Neural progenitor cell (in vitro differentiated cells): ENCODE measurements around the gene CHST8. TPM values are rescaled to one million over a fixed set of nuclear protein-coding genes. Genes with fewer than 3 reads are reported as not detected.

Experiments used
- DNase-seq: peaks from one replicate; pipeline ENCODE4 v3.0.0-alpha.2; 2016; ENCODE audit warnings: low spot score
- H2AFZ ChIP-seq: fragments of 200-600 bp; sonication (generic); replicated peaks from 2 replicates; pipeline ENCODE4 v1.6.1; 2016; ENCODE audit warnings: antibody characterized with exemption
- H3F3A ChIP-seq: fragments of 200-600 bp; sonication (generic); 2 replicates; pipeline ENCODE4 v1.6.1; 2016; ENCODE audit warnings: antibody characterized with exemption, low read depth
- H3K27ac ChIP-seq: fragments of 200-600 bp; sonication (generic); 2 replicates; pipeline ENCODE4 v1.5.1; 2016; ENCODE audit warnings: mild to moderate bottlenecking
- H3K27me3 ChIP-seq: fragments of 200-600 bp; sonication (generic); 2 replicates; pipeline ENCODE4 v1.6.1; 2016; ENCODE audit warnings: mild to moderate bottlenecking, moderate library complexity
- H3K36me3 ChIP-seq: fragments of 200-600 bp; sonication (generic); 2 replicates; pipeline ENCODE4 v1.5.1; 2016
- H3K4me1 ChIP-seq: fragments of 200-600 bp; sonication (generic); 2 replicates; pipeline ENCODE4 v1.6.1; 2016; ENCODE audit warnings: mixed run types
- H3K4me2 ChIP-seq: fragments of 200-600 bp; sonication (generic); 2 replicates; pipeline ENCODE4 v1.6.1; 2016
- H3K4me3 ChIP-seq: fragments of 200-600 bp; sonication (generic); 2 replicates; pipeline ENCODE4 v1.5.1; 2016
- H3K79me2 ChIP-seq: fragments of 200-600 bp; sonication (generic); 2 replicates; pipeline ENCODE4 v1.6.1; 2016; ENCODE audit warnings: low read depth
- H3K9ac ChIP-seq: fragments of 200-600 bp; sonication (generic); 2 replicates; pipeline ENCODE4 v1.6.1; 2016
- H3K9me3 ChIP-seq: fragments of 200-600 bp; sonication (generic); 2 replicates; pipeline ENCODE4 v1.5.1; 2016; ENCODE audit warnings: low read depth
- H4K20me1 ChIP-seq: fragments of 200-600 bp; sonication (generic); 2 replicates; pipeline ENCODE4 v1.6.1; 2016; ENCODE audit warnings: low read depth
- H3K27ac Mint-ChIP-seq: 3 replicates; pipeline ENCODE4 v1.8.0; 2021; ENCODE audit warnings: mixed read lengths
- H3K27me3 Mint-ChIP-seq: 2 replicates; pipeline ENCODE4 v1.8.0; 2022; ENCODE audit warnings: low read depth, mild to moderate bottlenecking, inconsistent platforms, moderate library complexity, mixed read lengths; ENCODE audit not compliant: insufficient read depth
- H3K36me3 Mint-ChIP-seq: 3 replicates; pipeline ENCODE4 v1.8.0; 2021; ENCODE audit warnings: mixed read lengths
- H3K4me1 Mint-ChIP-seq: 3 replicates; pipeline ENCODE4 v1.8.0; 2021; ENCODE audit warnings: mixed read lengths
- H3K4me3 Mint-ChIP-seq: 3 replicates; pipeline ENCODE4 v1.8.0; 2021; ENCODE audit warnings: mild to moderate bottlenecking, moderate library complexity, mixed read lengths
- H3K9me3 Mint-ChIP-seq: 3 replicates; pipeline ENCODE4 v1.8.0; 2020; ENCODE audit warnings: mixed read lengths
- CTCF ChIP-seq: fragments of 200-600 bp; sonication (generic); IDR thresholded peaks from 2 replicates; pipeline ENCODE4 v1.5.1; 2017; ENCODE audit warnings: antibody characterized with exemption, mild to moderate bottlenecking
- EZH2 ChIP-seq: fragments of 200-600 bp; sonication (generic); IDR thresholded peaks from 2 replicates; pipeline ENCODE4 v1.6.1; 2017; ENCODE audit warnings: antibody characterized with exemption, mild to moderate bottlenecking, moderate library complexity
- EZH2phosphoT487 ChIP-seq: fragments of 200-600 bp; sonication (generic); IDR thresholded peaks from 2 replicates; pipeline ENCODE4 v1.6.1; 2017; ENCODE audit warnings: antibody characterized with exemption
- total RNA-seq: library from RNA; depleted of rRNA; stranded (reverse); fragments of >200 nt; gene quantifications from 2 replicates; pipeline ENCODE4 v1.2.3, GENCODE V29; 2015; ENCODE audit warnings: low replicate concordance

CHST8 gene
- total RNA-seq, 1 donor from 2014 or later: 0.92 TPM

- Histone ChIP-seq H3F3A (no peaks in the 10 kb centered on the region), H3K4me1 (no peaks in the 10 kb centered on the region), H2AFZ (no peak overlapping the region), H3K36me3 (no peaks in the 10 kb centered on the region), H3K27ac (no peak overlapping the region), H3K9me3 (no peaks in the 10 kb centered on the region), H3K27me3 (no peaks in the 10 kb centered on the region), H3K79me2 (no peaks in the 10 kb centered on the region), H3K4me3 (no peak overlapping the region), H4K20me1 (peaks cover 17% of the 10 kb centered on the region), H3K9ac (no peak overlapping the region), H3K4me2 (no peak overlapping the region)
- no peak overlapping the region for H3K4me3 Mint-ChIP-seq
- DNase-seq: no peak
- no peaks in the 10 kb centered on the region for H3K36me3 Mint-ChIP-seq
- peaks cover 13% of the 10 kb centered on the region for H3K27me3 Mint-ChIP-seq
- peaks cover 6% of the 10 kb centered on the region for H3K4me1 Mint-ChIP-seq
- H3K27ac Mint-ChIP-seq: no peak overlapping the region
- H3K9me3 Mint-ChIP-seq: peaks cover 3% of the 10 kb centered on the region
- TF ChIP-seq EZH2phosphoT487 (no peak), EZH2 (no peak), CTCF (no peak)
These were observed 52.4 kb downstream of the CHST8 start for GRCh38 chr19:33673996-33674625.

- Mint-ChIP-seq H3K9me3 (peaks cover 3% of the 10 kb centered on the region), H3K4me3 (no peak overlapping the region), H3K4me1 (peaks cover 6% of the 10 kb centered on the region), H3K27ac (no peak overlapping the region), H3K36me3 (no peaks in the 10 kb centered on the region), H3K27me3 (peaks cover 13% of the 10 kb centered on the region)
- H3K27ac ChIP-seq: no peak overlapping the region
- no peak overlapping the region for H2AFZ ChIP-seq
- no peaks in the 10 kb centered on the region for H3K36me3 ChIP-seq
- no peak overlapping the region for H3K4me2 ChIP-seq
- no peaks in the 10 kb centered on the region for H3K4me1 ChIP-seq
- TF ChIP-seq CTCF (no peak), EZH2 (no peak), EZH2phosphoT487 (no peak)
- no peak overlapping the region for H3K9ac ChIP-seq
- no peak for DNase-seq
- H3F3A ChIP-seq: no peaks in the 10 kb centered on the region
- H3K79me2 ChIP-seq: no peaks in the 10 kb centered on the region
- H3K9me3 ChIP-seq: no peaks in the 10 kb centered on the region
- no peaks in the 10 kb centered on the region for H3K27me3 ChIP-seq
- no peak overlapping the region for H3K4me3 ChIP-seq
- H4K20me1 ChIP-seq: peaks cover 21% of the 10 kb centered on the region
These were observed 53.0 kb downstream of the CHST8 start for GRCh38 chr19:33674626-33675367.

- peaks cover 21% of the 10 kb centered on the region for H4K20me1 ChIP-seq
- H3K9ac ChIP-seq: no peak overlapping the region
- no peak overlapping the region for H3K4me2 ChIP-seq
- H3K36me3 ChIP-seq: no peaks in the 10 kb centered on the region
- H3K4me1 Mint-ChIP-seq: peaks cover 6% of the 10 kb centered on the region
- H2AFZ ChIP-seq: no peak overlapping the region
- no peaks in the 10 kb centered on the region for H3F3A ChIP-seq
- no peaks in the 10 kb centered on the region for H3K27me3 ChIP-seq
- H3K9me3 ChIP-seq: no peaks in the 10 kb centered on the region
- no peaks in the 10 kb centered on the region for H3K4me1 ChIP-seq
- peaks cover 13% of the 10 kb centered on the region for H3K27me3 Mint-ChIP-seq
- H3K27ac ChIP-seq: no peak overlapping the region
- no peak for TF ChIP-seq EZH2phosphoT487
- TF ChIP-seq EZH2: no peak
- TF ChIP-seq CTCF: no peak
- peaks cover 3% of the 10 kb centered on the region for H3K9me3 Mint-ChIP-seq
- H3K36me3 Mint-ChIP-seq: no peaks in the 10 kb centered on the region
- DNase-seq: peak; percentile 38
- no peak overlapping the region for H3K27ac Mint-ChIP-seq
- H3K4me3 Mint-ChIP-seq: no peak overlapping the region
- no peaks in the 10 kb centered on the region for H3K79me2 ChIP-seq
- H3K4me3 ChIP-seq: no peak overlapping the region
These were observed 53.9 kb downstream of the CHST8 start for GRCh38 chr19:33675501-33676124.
